NK-92 (cell line): ENCODE data around the gene PRR23C.
"Not testable (repeated sequence)": the region's sequence is repeated elsewhere in the genome, so short reads cannot be mapped to it uniquely, and the experiment has no call there.

Experiments
- DNase-seq: peaks from one replicate; lab custom pipeline; 2025; ENCODE audit not compliant: unreplicated experiment; lab: John Stamatoyannopoulos, UW

Gene PRR23C

DNA sequence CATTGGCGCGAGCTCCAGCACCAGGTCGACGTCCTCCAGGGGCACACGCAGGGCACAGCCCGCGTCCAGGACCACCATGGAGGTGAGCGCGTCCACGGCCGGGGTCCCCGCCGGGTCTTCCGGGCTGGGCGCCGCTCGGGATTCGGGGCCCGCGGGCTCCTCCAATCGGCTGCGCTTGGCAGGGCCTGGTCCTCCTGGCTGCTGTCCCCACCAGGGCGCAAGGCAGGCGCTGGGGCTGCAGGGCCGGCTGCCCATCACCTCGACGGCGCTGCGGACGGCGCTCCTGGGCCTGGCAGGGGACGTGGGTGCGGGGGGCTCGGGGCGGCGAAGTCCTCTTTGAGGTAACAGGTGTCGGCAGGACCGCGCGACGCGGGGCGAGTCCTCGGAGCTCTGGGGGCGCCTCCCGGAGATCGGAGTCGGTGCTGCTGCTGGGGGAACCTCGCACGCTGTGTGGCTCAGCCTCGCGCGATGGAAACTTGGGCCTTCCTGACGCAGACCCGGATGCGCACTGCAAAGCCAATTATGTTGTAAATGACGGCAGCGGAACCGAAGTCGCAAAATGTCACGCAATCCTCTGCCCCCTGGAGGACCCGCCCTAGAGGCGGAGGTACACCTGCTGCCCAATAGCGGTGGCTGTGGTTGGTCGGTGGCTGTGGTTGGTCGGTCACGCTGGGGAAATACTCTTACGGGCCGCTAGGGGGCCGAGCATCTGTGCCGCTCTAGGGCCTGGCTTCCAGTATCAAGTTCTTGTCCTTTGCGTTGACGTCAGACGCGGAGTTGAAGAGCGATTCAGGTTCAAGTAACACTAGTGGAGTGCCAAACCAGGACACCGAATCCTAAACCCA is at the start of gene PRR23C:
PRR23C (minus strand) TSS at position 527 of the 845 bp plus-strand sequence; CDS start at position 255, 272 bp downstream.
- DNase-seq: no peak

GRCh38 chr3:139093840-139094239 is 49.1 kb upstream of the PRR23C start:
- DNase-seq: no peak

DNA sequence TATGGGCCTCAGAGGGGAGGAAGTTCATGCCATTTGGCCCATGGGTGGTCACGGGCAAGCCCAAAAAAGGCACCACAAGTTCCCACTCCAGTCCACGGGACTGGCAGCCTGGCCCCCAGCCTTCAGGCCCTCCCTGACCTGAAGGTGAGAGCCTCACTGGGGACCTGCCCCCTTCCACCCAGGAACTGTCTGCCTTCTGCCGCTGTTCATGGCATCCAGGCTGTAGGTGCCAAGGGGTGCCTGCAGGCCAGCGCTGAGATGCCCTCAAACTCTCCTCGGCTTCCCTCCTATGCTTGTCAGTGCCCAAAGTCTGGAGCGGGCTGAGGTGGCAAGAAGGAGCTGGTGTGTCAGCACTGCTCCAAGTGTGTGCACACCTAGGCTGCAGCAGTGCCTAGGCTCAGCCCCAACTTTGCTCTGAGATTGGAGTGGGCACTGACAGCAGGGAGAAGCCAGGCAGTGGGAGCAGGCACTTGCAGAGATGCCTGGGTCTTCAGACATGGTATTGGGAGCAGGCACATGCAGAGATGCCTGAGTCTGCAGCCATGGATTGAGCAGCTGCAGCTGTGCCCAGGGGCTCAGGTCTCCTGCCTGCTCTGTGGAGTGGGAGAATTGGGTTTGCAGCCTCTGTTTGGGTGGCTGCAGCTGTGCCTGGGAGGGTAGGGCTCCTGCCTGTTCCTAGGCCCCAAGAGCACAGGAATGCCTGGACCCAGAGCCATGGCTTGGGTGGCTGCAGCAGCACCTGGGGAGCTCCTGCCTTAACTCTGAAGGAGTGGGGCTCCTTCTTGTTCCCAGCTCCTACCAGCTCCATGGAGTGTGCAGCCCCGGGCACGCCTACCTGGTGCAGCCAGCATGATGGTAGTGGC is 44.0 kb upstream of the PRR23C start:
- DNase-seq: no peak

DNA sequence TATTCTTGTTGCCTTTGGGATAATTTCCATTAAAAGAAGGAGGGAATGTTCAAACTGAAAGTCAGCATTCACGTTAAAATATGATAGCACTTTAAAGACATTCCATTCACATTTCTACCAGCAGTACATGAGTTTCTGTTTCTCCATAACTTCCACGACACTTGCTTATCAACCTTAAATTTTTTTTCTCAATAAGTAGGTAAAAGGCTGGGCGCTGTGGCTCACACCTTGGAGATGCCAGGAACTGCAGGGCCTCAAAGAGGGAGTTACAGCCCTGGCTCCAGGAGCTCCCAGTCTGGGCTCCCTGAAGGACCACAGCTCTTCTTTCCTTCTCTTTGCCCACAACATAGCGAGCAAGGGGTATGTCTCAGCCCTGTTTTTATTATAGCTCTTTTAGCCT is 42.9 kb upstream of the PRR23C start:
- DNase-seq: no peak

GRCh38 chr3:139084176-139084575 is 39.5 kb upstream of the PRR23C start:
- no peak for DNase-seq

GRCh38 chr3:139074565-139075115 is 29.9 kb upstream of the PRR23C start:
- DNase-seq: no peak

- DNase-seq: no peak
Measured at GRCh38 chr3:139062918-139063317, 18.2 kb upstream of the PRR23C start.

- DNase-seq: no peak
Measured at GRCh38 chr3:139052802-139053600, 8.3 kb upstream of the PRR23C start.

DNA sequence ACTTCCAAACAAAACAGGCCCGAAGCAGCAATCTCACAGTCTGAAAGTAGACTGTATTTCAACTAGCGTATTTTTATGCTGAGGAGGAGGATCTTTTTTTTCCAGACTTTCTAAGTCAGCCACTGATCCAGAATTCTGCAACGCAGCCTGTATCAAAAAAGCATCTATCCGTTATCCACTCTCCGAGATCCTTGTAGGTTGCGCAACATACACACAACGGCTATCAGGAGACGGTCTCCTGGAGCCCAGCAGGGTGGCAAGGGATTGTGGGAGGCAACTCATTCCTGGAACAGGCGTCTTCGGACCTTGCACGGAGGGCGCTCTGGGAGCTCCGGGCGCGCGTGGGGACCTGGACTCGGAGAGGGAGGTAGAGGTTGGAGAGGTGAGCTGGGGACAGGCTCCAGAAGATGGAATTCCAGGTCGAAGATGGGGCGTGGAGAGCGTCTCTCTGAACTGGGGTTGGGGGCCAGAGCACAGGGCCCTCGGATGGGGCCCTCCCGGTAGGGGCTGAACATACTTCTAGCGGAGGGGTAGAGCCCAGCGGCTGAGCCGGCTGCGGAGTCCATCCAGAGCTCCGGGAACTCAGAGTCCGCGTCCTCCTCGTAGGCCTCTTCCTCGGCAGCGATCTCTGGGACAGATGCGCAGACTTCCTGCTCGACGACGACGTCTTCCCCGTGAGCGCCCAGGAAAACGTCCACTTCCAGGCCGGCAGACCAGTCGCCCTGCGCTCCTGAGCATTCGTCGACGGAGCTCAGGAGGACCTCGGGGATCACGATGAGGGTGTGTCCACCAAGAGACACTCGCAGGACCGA is 932 bp downstream of the PRR23C start:
- DNase-seq: no peak

GRCh38 chr3:139037478-139037877 is 7.2 kb downstream of the PRR23C start:
- DNase-seq: no peak

- DNase-seq: no peak
Measured at GRCh38 chr3:139032326-139033002, 12.2 kb downstream of the PRR23C start.

GRCh38 chr3:139030576-139030975 is 14.1 kb downstream of the PRR23C start:
- DNase-seq: not testable (repeated sequence)

DNA sequence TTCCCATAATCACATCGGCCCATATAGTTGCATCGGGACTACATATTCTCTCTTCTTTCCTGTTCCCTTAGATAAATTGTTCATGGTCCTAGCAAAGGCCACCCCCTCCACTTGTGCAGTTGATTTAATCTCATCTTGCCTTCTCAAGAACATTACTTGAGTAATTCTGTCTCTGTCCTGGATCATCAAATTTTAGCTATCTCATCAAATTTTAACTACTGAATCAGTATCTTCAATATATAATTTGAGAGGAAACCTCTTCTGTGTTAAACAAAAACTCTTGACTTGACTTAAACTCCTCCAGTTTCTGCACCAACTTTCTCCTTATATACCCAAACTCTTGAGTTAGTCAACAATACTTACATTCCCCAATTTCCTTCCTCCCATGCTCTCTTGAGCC is 19.7 kb downstream of the PRR23C start:
- DNase-seq: no peak

DNA sequence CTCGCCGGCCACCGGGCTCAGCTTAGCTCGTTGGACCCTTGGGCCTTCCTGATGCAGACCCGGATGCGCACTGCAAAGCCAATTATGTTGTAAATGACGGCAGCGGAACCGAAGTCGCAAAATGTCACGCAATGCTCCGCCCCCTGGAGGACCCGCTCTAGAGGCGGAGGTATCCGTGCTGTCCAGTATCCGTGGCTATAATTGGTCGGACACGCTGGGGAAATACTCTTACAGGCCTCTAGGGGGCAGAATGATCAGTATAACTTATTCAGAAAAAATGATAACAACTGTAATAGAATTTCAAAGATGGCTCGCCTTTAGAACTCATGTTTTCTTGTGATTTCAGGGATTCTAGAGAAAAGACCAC is 23.8 kb downstream of the PRR23C start, which contains the start of gene PRR23B:
PRR23B (minus strand) TSS at position 59 of the 367 bp plus-strand sequence. CDS start 265 bp downstream, outside the sequence.
- DNase-seq: no peak

DNA sequence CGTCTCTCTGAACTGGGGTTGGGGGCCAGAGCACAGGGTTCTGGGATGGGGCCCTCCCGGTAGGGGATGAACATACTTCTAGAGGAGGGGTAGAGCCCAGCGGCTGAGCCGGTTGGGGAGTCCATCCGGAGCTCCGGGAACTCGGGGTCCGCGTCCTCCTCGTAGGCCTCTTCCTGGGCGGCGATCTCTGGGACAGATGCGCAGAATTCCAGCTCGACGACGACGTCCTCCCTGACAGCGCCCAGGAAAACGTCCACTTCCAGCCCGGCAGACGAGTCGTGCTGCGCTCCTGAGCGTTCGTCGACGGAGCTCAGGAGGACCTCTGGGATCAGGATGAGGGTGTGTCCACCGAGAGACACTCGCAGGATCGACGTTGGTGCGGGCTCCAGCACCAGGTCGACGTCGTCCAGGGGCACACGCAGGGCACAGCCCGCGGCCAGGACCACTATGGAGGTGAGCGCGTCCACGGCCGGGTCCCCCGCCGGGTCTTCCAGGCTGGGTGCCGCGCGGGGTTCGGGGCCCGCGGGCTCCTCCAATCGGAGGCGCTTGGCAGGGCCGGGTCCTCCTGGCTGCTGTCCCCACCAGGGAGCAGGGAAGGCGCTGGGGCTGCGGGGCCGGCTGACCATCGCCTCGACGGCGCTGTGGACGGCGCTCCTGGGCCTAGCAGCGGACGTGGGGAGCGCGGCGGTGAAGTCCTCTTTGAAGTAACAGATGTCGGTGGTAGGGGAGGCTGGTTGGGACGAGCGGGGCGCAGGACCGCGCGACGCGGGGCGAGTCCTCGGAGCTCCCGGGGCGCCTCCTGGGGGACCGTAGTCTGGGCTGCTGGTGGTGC is 24.4 kb downstream of the PRR23C start:
- no peak for DNase-seq

GRCh38 chr3:139016430-139017048 is 28.2 kb downstream of the PRR23C start:
- DNase-seq: no peak

DNA sequence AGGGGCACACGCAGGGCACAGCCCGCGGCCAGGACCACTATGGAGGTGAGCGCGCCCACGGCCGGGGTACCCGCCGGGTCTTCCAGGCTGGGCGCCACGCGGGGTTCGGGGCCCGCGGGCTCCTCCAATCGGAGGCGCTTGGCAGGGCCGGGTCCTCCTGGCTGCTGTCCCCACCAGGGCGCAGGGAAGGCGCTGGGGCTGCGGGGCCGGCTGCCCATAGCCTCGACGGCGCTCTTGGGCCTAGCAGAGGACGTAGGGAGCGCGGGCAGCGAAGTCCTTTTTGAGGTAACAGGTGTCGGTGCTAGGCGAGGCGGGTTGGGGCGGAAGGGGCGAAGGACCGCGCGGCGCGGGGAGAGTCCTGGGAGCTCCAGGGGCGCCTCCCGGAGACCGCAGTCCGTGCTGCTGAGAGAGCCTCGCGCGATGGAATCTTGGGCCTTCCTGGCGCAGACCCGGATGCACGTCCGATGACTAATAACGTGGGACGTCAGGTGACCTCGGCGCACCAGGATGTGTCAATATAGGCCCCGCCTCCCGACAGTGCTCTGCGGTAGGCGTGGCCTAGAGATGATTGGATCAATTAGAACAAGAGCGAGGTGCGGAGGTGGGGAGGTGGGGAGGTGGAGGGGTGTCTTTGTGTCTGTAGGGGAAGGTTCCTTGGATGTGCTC is 38.5 kb downstream of the PRR23C start, which contains the start of gene PRR23A:
PRR23A (minus strand) TSS at position 218 of the 666 bp plus-strand sequence; CDS start at position 218, 0 bp downstream.
- no peak for DNase-seq
